Stimulated activated CD8-positive, alpha-beta memory T cell treated with anti-CD3 and anti-CD28 coated beads, Interleukin-15, amount 100 ng/mL, for 4 hours (primary cell): Measurements from ENCODE around the gene ATP2B3.

Experiments
- DNase-seq, 2 donors: peaks; one replicate each; pipeline ENCODE4 v3.0.0-alpha.2; 2020; ENCODE audit warnings: low read depth in 2 of 2

Gene ATP2B3

DNA sequence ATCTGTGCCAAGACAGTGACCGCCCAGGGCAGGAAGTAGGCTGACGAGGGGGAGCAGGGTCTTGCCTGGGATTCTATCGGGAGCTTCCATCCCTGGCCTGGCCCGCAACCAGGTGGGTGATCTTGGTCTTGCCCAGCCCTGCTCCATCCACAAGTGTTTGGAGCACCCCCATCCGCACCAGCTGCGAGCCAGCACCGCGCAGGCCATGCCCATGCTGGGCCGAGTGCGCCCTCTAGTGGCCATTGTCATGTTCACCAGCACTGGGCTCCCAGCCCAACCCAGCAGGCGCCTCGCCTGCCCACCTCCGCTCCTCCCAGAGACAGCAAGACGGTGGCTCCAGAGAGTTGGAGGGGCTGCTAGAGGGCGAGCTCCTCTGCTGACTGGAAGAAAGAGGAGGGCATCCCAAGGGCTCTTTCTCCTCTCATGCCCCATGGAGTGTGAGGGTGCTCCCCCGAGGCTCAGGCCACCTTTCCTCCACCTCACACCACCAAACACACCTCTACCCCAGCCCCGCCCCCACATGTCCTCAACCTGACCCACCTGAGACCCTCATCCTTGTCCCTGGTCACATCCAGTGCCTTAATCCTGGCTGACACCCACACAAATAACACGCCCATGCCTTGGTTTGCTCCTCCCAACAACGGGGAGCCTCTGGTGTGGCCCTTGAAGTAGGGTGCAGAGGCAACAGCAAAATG is 9.8 kb upstream of the ATP2B3 start:
- peak; percentile 53 to 57 for DNase-seq

GRCh38 chrX:153509592-153509991 is 7.8 kb upstream of the ATP2B3 start:
- DNase-seq = no peak

- DNase-seq = no peak
Observed at GRCh38 chrX:153510383-153510782, 7.1 kb upstream of the ATP2B3 start.

GRCh38 chrX:153511784-153512500 is 5.5 kb upstream of the ATP2B3 start:
- no peak for DNase-seq

GRCh38 chrX:153512501-153512893 is 4.9 kb upstream of the ATP2B3 start:
- no peak for DNase-seq

- no peak for DNase-seq
Observed at GRCh38 chrX:153513265-153513664, 4.2 kb upstream of the ATP2B3 start.

DNA sequence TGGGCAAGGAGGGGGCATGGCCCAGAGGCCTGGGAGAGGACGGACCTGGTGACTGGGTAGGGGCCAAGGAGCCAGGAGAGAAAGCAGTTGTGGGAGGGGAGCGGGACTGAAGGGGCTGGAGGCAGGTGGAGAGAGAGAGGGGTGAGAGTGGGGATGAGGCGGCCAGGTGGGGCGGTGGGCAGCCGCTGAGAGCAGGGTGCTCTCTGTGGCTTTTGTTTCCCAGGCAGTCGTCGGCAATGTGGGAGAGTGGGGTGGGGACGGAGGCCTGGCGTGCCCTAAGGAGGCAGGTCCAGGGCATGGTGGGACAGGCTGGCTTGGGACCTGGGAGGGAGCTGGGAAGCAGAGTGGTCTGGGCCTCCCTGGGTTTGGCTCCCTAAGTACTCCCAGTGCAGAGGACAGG is 3.2 kb upstream of the ATP2B3 start:
- DNase-seq = no peak

GRCh38 chrX:153515435-153515834 is 2.0 kb upstream of the ATP2B3 start:
- no peak for DNase-seq

- DNase-seq = no peak
Observed at GRCh38 chrX:153516073-153516472, 1.4 kb upstream of the ATP2B3 start.

- DNase-seq = no peak
Observed at GRCh38 chrX:153517946-153518834, 748 bp downstream of the ATP2B3 start.

DNA sequence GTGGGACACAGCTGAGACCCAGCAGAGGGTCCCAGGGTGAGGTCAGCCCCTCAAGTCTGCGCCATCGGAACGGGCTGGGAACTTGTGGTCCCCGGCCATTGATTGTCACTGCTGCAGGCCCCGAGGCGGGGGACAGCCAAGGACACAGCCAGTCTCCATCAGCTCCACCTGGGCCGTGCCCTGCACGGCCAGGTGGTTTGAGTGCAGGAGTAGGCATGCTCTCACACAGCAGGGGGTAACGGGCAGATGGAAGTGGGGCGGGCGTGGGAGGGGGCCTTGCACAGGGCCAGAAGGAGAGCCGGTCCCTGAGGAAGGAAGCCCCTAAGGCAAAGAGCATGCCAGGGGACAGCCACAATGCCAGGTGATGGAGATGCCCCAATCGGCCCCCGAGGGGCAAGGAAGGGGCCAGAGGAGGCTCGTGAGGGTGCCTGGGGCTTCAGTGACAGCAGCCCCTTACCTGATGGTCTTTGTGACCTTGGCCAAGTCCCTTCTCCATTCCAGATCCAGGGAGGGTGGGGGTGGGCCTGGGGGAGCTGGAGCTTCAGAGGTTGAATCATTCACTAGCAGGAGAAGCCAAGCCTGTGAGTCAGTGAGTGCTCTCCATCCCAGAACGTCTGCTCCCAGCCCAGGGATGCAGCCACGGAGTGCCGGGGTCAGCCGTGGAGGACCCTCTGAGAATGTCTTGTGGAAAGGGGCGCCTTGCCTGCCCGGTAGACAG is 2.3 kb downstream of the ATP2B3 start:
- no peak for DNase-seq

DNA sequence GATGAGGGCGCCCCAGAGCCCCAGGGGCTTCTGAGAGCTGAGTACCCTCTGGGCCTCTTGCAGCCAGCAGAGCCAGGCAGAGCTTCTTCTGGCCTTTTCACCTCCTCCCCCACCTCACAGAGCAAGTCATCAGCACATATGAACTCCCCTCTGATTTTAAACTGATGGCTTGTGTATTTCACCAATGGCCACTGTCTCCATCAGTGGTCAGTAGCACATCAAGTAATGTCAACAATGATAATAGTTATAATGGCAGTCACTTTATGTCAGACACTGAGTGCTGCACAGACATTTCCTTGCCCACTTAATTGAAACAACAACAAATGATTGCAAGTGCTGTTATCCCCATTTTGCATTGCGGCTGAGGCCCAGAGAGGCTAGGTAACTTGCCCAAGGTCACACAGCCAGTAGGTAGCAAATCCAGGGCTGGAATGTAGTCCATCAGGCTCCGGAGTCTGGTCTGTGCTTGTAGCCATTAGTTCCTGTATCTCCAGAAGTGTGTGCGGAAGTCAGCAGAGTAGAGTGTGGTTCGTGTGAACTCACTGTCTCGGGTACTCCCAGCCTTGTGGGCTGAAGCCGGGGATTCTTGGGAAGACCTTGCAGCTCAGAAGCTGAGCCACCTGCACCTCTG is 3.0 kb downstream of the ATP2B3 start:
- no peak for DNase-seq

DNA sequence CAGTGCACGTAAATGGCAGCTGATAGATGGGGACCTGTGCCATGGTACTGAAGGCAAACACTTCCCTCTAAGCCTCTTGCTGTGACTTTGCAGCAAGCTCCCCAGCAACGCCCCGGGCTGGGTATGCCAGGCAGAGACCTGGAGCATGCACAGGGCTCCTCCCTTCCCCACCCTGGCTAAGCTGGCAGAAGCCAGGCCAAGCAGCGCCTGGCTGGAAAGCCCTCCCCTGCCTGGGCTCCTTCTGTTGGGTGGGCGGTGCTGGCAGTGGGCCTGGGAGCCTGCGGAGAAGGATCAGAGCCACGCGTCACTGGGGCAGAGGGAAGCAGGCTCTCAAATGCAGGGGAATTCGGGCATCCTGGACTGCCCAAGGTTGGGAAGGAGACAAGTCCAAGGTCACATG is 3.6 kb downstream of the ATP2B3 start:
- no peak for DNase-seq

GRCh38 chrX:153522259-153522658 is 4.8 kb downstream of the ATP2B3 start:
- DNase-seq = no peak

- no peak for DNase-seq
Observed at GRCh38 chrX:153523269-153523668, 5.8 kb downstream of the ATP2B3 start.

DNA sequence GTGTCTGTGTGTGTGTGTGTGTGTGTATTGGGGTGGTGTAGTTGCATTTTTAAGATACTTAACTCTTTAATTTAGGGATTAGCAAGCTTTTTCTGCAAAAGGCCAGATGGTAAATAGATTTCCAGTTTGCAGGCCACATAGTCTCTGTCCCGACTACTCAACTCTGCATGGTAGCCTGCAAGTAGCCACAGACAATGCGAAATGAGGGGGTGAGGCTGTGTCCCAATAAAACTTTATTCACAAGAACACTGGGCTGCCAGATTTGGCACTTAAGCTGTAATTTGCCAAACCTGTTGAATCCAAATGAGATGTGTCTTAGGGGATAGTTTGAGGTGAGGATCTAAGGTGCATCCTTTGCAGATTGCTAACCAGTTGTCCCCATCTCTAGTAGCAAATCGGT is 6.8 kb downstream of the ATP2B3 start:
- no peak for DNase-seq

GRCh38 chrX:153525451-153525850 is 8.0 kb downstream of the ATP2B3 start:
- no peak for DNase-seq

GRCh38 chrX:153526042-153526441 is 8.6 kb downstream of the ATP2B3 start:
- DNase-seq = no peak

GRCh38 chrX:153526801-153527200 is 9.4 kb downstream of the ATP2B3 start:
- DNase-seq = no peak

DNA sequence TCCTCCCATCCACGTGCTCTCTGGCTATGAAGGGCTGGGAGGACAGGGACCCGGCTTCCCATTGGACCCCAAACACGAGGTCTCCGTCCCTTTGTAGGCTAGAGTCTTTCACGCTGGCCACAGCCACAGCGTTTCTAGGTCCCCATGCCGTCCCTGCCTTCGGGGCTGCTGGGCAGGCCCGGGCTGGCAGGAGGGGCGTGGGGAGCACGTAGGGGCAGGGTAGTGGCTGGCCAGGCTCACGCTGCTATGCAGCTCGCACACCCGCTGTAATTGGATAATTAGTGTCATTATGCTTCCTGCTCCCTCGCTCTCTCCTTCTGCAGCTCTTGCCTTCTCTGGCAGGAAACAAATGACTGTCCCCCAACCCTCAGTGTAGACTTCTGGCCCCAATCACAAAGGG is 9.8 kb downstream of the ATP2B3 start:
- DNase-seq = no peak

- DNase-seq = no peak
Observed at GRCh38 chrX:153530411-153531129, 13.1 kb downstream of the ATP2B3 start.
